AML-193 (cell line): Measurements from ENCODE around the gene LY86.
A peak's percentile ranks its signal among the peaks of the same experiment; 100 is the strongest.

Experiments
- DNase-seq, 2 experiments: peaks; one replicate each; lab custom pipeline; 2025; lab: John Stamatoyannopoulos, UW

Gene LY86

GRCh38 chr6:6570929-6571671, 17.4 kb upstream of the LY86 start:
- DNase-seq = no peak

GRCh38 chr6:6575143-6575542, 13.4 kb upstream of the LY86 start:
- DNase-seq = no peak

GRCh38 chr6:6577735-6578134, 10.8 kb upstream of the LY86 start:
- DNase-seq = peak; percentile 68 to 69

GRCh38 chr6:6579281-6579680, 9.2 kb upstream of the LY86 start:
- peak; percentile 29 to 44 for DNase-seq

- no peak for DNase-seq
These were observed 8.2 kb upstream of the LY86 start for GRCh38 chr6:6580225-6580856.

GRCh38 chr6:6581054-6581453, 7.5 kb upstream of the LY86 start:
- DNase-seq = no peak

GRCh38 chr6:6582131-6582530, 6.4 kb upstream of the LY86 start:
- no peak for DNase-seq

- peak; percentile 82 to 92 for DNase-seq
These were observed 4.7 kb upstream of the LY86 start for GRCh38 chr6:6583836-6584235.

GRCh38 chr6:6584310-6585002, 4.1 kb upstream of the LY86 start:
- no peak for DNase-seq

- no peak for DNase-seq
These were observed 3.6 kb upstream of the LY86 start for GRCh38 chr6:6585003-6585311.

- no peak for DNase-seq
These were observed 2.4 kb upstream of the LY86 start for GRCh38 chr6:6586167-6586566.

- no peak for DNase-seq
These were observed 1.6 kb upstream of the LY86 start for GRCh38 chr6:6586671-6587526.

- DNase-seq = no peak
These were observed 840 bp upstream of the LY86 start for GRCh38 chr6:6587696-6588063.

- no peak for DNase-seq
These were observed 597 bp downstream of the LY86 start for GRCh38 chr6:6588924-6589709.

- peak in 1 of 2 experiments; percentile 29 for DNase-seq
These were observed 2.0 kb downstream of the LY86 start for GRCh38 chr6:6590530-6590929.

- DNase-seq = peak; percentile 100
These were observed 3.4 kb downstream of the LY86 start for GRCh38 chr6:6591778-6592465.

GRCh38 chr6:6592826-6593475, 4.4 kb downstream of the LY86 start:
- DNase-seq = peak in 1 of 2 experiments; percentile 47

- no peak for DNase-seq
These were observed 5.4 kb downstream of the LY86 start for GRCh38 chr6:6593867-6594468.

GRCh38 chr6:6595025-6595424, 6.5 kb downstream of the LY86 start:
- DNase-seq = no peak

GRCh38 chr6:6595952-6596351, 7.4 kb downstream of the LY86 start:
- no peak for DNase-seq
